GM12875 (cell line): ENCODE data around the gene NOS3.
A peak's percentile ranks its signal among the peaks of the same experiment; 100 is the strongest.

ENCODE experiments used
- H3K4me3 ChIP-seq: one replicate; pipeline ENCODE4 v1.5.1; 2011; ENCODE audit warnings: low read depth, low read length, control low read depth
- TF ChIP-seq, protein P1 (sequence below): IDR thresholded peaks from 2 replicates; pipeline ENCODE4 v1.5.1; 2011; ENCODE audit warnings: low read depth, mild to moderate bottlenecking, control low read depth, inconsistent platforms, low read length, moderate library complexity, borderline replicate concordance; ENCODE audit not compliant: insufficient read depth

The NOS3 gene

DNA sequence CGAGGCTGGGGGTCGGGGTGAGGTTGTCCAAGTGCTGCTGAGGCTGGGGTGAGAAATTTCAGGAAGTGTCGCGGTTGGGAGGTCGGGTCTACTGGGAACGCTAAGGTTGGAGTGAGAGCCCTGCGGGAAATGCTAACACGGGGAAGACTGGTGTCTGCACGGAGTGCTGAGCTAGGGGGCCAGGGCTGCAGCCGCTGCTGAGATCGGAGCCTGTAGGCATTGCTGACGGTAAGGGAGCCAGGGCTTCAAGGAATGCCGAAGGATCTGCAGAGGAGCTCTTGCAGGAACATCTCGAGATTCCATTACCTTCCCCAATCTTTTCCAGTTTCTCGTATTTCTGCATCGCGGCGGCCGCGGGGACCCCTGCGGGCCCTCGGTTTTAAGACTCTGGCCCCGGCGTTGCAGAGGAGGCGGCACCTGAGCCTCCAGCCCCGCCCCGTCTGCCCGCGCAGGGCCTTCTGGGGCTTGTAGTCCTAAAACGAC, 66.7 kb downstream of the NOS3 start, which contains the start of gene CDK5:
CDK5 (minus strand) TSS at position 392 of the 483 bp plus-strand sequence; CDS start at position 343, 49 bp downstream.
- TF ChIP-seq, protein P1, sequence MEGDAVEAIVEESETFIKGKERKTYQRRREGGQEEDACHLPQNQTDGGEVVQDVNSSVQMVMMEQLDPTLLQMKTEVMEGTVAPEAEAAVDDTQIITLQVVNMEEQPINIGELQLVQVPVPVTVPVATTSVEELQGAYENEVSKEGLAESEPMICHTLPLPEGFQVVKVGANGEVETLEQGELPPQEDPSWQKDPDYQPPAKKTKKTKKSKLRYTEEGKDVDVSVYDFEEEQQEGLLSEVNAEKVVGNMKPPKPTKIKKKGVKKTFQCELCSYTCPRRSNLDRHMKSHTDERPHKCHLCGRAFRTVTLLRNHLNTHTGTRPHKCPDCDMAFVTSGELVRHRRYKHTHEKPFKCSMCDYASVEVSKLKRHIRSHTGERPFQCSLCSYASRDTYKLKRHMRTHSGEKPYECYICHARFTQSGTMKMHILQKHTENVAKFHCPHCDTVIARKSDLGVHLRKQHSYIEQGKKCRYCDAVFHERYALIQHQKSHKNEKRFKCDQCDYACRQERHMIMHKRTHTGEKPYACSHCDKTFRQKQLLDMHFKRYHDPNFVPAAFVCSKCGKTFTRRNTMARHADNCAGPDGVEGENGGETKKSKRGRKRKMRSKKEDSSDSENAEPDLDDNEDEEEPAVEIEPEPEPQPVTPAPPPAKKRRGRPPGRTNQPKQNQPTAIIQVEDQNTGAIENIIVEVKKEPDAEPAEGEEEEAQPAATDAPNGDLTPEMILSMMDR, result no peak
- H3K4me3 ChIP-seq, result peak within 1 kb of the TSS; percentile 88

DNA sequence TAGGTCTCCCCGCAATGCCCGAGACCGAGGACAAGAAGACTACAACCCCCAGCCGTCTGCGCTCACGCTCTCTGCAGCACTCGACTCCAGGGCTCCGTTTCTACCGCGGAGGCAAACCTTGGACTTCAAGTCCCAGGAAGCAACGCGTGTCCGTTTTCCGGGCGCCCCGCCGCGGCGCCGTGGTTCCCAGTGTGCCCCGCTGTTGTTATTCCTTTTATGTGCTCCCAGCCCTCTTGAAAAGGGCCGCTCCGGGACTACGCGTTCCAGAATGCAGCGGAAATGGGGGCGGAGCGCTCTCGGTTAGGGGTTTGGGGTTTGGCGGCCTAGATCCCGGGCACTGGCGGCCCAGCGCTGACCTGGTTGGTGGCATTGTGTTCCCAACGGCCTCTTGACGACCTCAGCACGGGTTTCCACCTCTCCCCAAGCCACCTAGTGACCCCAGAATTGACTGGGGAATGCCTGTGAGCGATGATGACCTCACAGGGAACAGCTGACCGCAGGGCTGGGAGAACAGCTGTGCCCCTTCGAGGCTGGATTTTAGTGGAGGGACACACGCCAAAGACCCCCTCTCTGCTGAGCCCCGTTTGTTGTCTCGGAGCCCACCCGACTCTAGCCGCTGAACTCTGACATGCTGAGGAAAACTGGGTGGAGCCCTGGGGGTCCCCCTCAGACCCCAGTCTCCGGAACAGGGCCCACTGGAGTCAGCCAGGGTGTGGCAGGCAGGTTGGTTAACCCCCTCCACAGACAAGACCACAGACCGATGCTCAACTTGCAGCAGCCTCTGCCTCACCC, 67.4 kb downstream of the NOS3 start:
- TF ChIP-seq, protein P1, result no peak

DNA sequence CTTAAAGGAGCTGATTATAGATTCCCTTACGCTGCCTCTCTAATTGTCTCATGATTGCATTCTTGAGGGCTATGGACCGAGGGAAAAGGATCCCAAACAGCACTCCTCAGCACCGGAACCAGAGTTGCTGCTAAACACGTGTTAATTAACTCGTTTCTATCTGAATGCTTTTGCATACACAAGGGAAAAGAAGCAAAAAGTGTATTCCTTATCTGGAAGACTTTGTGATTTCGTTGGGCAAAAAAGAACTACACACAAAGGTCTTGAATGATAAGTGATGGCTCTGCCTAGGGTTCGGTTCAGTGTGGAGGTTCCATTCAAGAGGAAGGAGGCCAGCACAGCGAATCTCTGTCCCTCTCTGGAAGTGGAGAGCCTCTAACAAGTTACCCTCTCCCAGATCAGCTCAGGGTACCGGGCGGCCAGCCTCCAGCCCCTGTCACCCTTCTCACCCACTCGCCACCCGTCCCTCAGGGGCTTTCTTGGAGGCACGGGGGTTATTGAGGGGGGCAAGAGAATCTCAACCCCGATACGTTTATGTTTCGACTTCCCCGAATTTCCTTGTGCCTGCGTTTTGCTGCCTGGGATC, 68.1 kb downstream of the NOS3 start:
- H3K4me3 ChIP-seq, result peak overlapping the region; percentile 88
- TF ChIP-seq, protein P1, result no peak

More for the DNA sequence above, 67.4 kb downstream of the NOS3 start:
- H3K4me3 ChIP-seq, result peak overlapping the region; percentile 88

DNA sequence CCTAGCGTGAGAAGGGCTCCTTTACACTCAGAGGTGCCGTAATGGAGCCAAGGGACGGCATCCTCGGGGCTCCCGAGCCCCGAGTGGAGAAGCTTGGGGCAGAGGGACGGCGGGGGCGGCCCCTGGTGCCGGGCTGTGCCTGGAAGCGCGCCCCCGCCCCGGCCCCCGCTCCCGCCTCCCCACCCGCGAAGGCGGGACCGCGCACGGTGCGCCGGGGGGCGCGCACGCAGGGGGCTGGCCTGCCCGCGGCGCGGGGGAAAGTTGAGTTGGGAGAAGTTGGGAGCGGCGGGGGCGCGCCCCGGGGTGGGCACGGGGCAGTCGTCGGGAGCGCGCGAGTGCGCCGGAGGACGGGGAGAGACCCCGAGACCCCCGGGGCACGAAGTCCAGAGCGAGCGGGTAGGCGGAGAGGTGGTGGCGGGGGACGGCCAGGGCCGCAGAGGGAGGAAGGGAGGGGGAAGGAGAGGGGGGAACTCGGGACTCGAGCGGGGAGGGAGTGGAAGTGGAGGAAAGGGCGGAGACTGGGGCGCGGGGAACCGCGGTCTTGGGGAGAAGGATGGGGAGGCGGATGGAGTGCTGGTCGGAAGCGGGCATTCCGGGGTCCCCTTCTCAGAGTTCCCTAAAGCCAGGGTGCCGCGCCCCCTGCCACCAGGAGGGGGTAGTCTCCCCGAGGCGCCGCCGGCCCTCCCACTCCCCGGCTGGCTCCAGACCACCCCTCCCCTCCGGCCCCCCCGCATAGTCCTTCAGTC, 68.7 kb downstream of the NOS3 start, which contains the start of gene SLC4A2:
SLC4A2 (plus strand) TSS at position 223 of the 746 bp plus-strand sequence. CDS start 2,399 bp downstream, outside the sequence.
- TF ChIP-seq, protein P1, result peak; percentile 68
- H3K4me3 ChIP-seq, result peak within 1 kb of the TSS; percentile 88

DNA sequence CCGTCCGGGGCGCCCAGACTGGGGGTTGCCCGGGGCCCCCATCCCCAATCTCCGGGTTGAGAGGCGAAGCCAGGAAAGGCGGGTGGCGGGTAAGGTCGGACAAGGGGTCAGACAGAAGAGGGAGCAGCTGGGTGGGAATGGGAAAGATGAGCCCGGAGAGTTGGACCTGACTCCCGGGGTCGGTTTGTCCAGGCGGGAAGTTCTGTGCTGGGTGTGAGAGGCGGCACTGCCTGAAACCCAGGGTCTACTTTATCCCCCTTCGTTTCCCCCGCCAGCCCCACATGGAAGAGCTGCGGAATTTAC, 69.2 kb downstream of the NOS3 start:
- TF ChIP-seq, protein P1, result no peak
- peak overlapping the region; percentile 88 for H3K4me3 ChIP-seq

DNA sequence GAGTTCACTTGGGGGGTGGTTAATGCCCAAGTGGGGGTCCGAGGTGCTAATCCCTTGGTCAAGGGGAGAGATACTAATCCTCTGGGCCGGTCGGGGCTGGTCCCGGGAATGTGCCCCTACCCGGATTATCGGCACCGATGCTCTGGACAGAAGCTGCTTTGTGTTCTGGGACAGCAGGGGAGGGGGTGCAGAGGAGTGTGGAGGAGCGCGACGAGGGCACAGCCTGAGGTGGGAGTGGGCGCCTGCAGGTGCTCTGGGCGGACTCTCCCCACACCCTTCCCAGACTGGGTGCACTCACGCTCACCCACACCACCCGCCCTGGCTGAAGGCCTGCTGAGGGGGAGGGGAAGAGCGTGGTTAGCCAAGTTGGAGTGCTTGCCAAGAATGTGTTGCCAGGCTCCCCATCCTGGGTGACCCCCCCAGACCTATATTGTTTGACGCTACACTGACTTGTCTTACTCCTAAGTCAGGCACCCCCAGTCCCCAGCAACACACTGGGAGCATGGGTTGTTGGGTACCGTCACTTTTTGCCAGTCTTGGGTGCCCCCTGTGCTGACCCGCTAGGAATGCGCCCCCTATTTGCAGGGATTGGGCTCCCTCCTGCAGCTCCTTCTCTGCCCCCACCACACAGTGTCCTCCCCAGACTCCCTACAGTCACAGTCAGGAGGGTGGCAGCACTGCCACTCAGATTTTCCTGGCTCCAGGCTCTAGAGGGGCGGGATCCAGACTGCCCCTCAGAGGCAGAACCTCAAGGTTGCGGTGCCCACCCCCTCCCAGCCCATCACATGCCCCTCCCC, 69.8 kb downstream of the NOS3 start:
- TF ChIP-seq, protein P1, result 0 out of 2 replicates have a peak, but pooled peaks have one; percentile 10
- peak overlapping the region; percentile 88 for H3K4me3 ChIP-seq
